GM12873 (cell line): ENCODE results near the gene DPP10.

Source experiments
- TF ChIP-seq, protein P1 (sequence below): IDR thresholded peaks from 2 replicates; pipeline ENCODE4 v1.5.1; 2012; ENCODE audit warnings: low read depth, mild to moderate bottlenecking, moderate library complexity, low read length, control low read depth; ENCODE audit not compliant: insufficient read depth; ENCODE audit errors: missing control alignments

Gene DPP10

DNA sequence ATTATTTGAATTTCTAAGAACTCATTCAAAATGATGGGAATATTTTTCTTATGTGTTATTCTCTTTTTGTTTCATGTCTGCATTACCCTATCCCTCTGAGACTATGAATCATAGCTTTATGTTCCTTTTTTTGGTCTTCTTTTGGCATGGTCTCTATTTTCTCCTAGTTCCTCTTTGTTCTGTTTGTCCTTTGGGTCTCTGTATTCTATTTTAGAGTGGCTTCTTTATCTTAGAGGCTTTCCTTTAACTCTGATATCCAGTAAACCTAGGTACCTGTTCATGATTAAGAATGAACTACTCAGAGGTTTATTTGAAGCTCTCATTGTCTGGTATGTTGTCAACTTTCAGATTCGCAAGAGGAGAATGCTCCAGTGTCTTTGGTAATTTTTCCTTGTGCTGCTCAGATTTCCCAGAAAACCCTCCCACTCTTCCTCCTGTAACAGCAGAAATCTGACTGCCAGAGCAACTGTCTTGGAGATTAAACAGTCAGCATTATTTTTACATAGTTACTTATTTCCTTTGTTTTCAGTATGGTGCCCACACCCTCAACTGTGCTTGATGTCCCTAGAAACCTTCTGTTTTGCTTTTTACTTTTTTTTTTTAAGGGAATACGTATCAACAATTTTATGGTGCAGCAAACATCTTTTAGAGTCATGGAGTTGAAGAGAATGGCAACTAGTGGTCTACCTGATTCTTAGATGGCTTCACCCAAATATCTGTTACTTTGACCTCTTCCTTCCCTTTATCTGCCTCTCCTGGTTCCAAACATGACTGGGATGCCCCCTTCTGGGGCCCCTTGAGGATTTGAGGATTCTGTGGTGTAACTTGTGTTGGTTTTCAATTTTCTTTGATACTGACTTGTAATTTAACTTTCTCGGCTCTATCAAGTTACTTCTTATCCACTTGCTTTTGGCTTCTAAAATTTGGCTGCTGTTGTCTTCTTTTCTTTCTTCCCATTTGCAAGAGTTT is 92.0 kb downstream of the DPP10 start:
- TF ChIP-seq, protein P1, sequence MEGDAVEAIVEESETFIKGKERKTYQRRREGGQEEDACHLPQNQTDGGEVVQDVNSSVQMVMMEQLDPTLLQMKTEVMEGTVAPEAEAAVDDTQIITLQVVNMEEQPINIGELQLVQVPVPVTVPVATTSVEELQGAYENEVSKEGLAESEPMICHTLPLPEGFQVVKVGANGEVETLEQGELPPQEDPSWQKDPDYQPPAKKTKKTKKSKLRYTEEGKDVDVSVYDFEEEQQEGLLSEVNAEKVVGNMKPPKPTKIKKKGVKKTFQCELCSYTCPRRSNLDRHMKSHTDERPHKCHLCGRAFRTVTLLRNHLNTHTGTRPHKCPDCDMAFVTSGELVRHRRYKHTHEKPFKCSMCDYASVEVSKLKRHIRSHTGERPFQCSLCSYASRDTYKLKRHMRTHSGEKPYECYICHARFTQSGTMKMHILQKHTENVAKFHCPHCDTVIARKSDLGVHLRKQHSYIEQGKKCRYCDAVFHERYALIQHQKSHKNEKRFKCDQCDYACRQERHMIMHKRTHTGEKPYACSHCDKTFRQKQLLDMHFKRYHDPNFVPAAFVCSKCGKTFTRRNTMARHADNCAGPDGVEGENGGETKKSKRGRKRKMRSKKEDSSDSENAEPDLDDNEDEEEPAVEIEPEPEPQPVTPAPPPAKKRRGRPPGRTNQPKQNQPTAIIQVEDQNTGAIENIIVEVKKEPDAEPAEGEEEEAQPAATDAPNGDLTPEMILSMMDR, result no peak

DNA sequence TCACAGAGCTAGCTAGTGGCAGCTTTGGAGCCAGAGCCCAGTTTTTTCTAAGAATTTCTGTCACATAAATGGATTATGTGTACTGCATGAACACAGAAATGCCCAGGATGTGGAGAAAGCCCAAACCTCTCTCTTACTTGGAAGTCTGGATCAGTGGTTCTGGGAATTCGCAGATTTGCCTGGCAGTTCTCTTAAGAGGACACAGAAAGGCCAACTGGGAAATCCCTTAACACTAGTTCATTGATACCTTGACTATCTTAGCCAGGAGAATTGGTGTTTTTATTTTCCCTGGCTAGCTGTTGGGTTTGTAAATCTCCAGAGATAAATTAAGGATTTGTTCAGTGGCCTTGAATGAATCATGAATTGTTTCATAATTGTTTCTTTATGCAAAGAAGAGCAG is 95.3 kb downstream of the DPP10 start:
- TF ChIP-seq, protein P1, result no peak

DNA sequence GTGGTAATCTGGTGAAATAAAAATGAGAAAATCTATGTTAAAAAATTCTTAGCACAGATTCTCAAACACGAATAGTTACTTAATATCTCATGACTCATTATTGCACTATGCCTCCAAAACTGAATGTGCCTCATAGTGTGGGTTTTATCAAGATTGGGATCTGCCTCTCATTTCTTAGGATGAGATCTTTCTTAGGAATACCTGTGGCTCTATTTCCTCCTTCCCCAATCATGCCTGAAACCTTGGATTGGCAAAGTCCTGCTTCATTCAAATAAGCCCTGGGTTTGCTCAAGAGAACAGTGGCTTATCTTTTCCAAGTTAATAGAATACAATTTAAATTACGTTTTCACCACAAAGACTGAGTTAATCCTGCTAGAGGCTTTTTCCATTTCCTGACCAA is 100.3 kb downstream of the DPP10 start:
- TF ChIP-seq, protein P1, result no peak

DNA sequence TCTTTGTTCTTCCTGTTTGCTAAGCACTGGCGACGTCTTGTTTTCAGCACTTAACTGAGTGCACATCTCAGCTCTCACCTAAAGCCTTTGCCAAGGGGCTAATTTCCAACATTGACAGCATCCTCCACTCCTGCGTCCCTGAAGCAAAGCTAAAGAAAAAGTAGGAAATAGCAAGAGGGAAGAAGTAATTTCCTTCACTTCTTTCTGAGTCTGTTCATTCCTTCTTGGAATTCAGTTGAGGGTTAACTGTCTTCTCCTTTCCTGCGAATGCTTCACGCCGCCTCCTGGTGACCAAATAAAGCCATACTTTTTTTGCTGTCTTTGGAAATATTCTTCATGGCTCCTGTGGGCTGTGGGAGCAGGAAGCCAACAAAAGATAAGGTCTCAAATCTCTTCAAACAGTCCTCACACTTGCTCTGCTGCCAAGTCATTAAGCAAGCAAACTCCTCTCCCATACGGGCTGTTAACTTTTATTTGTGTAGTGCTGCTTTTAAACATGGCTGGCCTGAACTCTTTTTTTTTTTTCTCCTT is 100.9 kb downstream of the DPP10 start:
- TF ChIP-seq, protein P1, result no peak

DNA sequence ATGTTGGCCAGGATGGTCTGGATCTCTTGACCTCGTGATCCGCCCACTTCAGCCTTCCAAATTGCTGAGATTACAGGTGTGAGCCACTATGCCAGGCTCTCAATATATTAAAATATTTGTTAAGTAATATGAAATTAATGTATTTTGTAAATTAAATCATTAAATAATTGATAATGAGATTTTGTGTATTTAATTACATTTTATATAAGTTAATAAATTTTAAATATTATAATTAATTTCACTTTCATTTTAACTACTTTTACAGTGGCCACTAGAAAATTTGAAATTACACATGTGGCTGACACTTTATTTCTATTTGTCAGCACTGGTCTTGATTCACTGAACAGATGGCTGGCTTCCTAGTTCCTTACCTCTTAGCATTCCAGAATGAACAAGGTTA is 102.6 kb downstream of the DPP10 start:
- TF ChIP-seq, protein P1, result no peak

DNA sequence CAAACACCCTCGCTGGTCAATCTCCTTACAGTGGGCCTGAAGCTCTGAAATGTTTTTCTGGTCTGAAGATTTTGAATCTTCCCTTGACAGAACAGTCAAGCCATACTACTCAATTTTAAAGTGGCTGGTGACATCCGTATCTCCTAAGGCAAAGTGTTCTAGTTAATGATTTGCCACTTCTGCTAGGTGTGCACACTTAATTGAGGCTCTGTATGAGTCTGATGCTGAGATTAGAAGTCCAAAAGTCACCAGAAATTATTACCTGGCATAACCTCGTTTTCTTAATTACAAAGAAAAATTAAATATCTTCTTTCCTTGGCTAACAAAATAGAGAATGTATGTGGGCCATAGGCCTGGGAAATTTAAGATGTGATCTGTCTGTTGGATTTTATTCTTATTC is 104.1 kb downstream of the DPP10 start:
- TF ChIP-seq, protein P1, result no peak

DNA sequence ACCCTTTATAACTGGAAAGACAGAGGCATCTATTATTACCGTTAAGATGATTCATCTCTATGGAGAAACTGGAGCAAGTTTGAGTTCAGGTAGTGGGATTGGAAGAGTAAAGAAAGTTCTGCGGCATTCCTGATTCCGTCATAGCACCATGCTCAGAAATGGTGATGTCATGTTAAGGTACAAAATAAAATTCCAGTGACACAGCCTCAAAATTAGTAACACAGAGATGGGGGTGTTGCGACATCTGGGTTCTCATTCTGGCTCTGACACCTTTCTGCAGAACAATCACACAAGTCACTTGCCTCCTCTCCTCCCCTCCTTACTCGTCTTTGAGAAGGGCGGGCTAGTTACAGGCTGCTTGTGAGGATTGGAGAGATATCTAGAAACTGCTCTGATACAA is 105.7 kb downstream of the DPP10 start:
- TF ChIP-seq, protein P1, result no peak
